Effector memory CD8-positive, alpha-beta T cell (primary cell): ENCODE data around the gene MIA2.

ENCODE experiments used
- ATAC-seq: fragments of 150-1000 bp; cut with Tn5 transposase; replicated peaks from 2 replicates; pipeline ENCODE4 v1.10.0; 2021; ENCODE audit warnings: mild to moderate bottlenecking, moderate library complexity
- DNase-seq, 3 experiments: peaks; one replicate each; pipeline ENCODE4 v3.0.0; 2021
- H3K27ac Mint-ChIP-seq, 2 donors: one replicate each; pipeline ENCODE4 v1.8.0; 2022; ENCODE audit warnings: mild to moderate bottlenecking in 2 of 2, mixed read lengths in 2 of 2, moderate library complexity in 2 of 2
- H3K27me3 Mint-ChIP-seq, 2 donors: one replicate each; pipeline ENCODE4 v1.8.0; 2022; ENCODE audit warnings: mixed read lengths in 2 of 2
- H3K36me3 Mint-ChIP-seq: one replicate; pipeline ENCODE4 v1.8.0; 2022; ENCODE audit warnings: mild to moderate bottlenecking, moderate library complexity, mixed read lengths; ENCODE audit not compliant: insufficient read depth
- H3K4me1 Mint-ChIP-seq, 2 donors: one replicate each; pipeline ENCODE4 v1.8.0; 2022; ENCODE audit warnings: low read depth in 2 of 2, mixed read lengths in 2 of 2
- H3K4me3 Mint-ChIP-seq, 2 donors: one replicate each; pipeline ENCODE4 v1.8.0; 2022; ENCODE audit warnings: mild to moderate bottlenecking in 2 of 2, mixed read lengths in 2 of 2, moderate library complexity in 2 of 2
- H3K9me3 Mint-ChIP-seq, 2 donors: one replicate each; pipeline ENCODE4 v1.8.0; 2022; ENCODE audit warnings: mixed read lengths in 2 of 2

The MIA2 gene

DNA sequence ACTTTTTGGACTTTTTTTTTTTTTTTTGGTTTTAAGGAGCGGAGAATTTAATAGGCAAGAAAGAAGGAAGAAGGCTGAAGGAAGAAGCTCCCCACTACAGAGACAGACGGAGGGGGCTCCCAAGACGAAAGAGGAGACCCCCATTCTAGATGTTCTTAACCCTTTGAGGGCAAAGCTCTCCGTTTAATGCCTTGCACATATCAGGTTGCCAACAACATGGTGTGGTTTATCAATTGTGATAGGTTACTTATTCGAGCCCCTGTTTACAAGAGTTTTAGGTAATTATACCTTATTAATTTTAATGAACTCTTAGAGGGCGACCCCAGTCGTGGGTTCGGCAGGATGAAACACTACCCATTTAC is 199.7 kb downstream of the MIA2 start:
- no peak for DNase-seq
- ATAC-seq, result no peak
- H3K27me3 Mint-ChIP-seq, result no peaks in the 10 kb centered on the region
- no peaks in the 10 kb centered on the region for H3K9me3 Mint-ChIP-seq
- peaks cover 24 to 35% of the 10 kb centered on the region in 2 donors for H3K4me1 Mint-ChIP-seq
- peak overlapping the region; percentile 100 for H3K27ac Mint-ChIP-seq
- H3K36me3 Mint-ChIP-seq, result peaks cover 31% of the 10 kb centered on the region
- H3K4me3 Mint-ChIP-seq, result peak overlapping the region; percentile 95 to 100

DNA sequence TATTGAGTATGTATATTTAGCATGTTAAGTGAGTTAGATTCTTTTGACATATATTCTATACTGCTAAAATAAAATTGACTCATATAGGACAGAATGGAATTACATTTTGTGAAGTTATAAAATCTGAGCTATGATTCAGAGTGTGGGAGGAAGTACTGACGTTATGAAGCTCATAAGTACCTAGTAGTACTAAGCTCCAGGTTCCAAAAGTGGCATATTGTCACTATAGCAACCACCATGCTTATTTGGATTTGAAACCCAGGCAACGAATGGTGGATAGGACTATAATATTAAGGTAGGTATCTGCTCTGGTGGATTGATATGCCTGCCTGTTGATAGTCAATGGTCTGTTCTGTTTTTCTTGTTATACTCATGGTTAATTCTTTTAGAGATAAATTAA is 200.7 kb downstream of the MIA2 start:
- DNase-seq (no peak), ATAC-seq (no peak)
- H3K27ac Mint-ChIP-seq, result no peak overlapping the region
- H3K4me1 Mint-ChIP-seq, result peaks cover 19 to 25% of the 10 kb centered on the region in 2 donors
- no peaks in the 10 kb centered on the region for H3K9me3 Mint-ChIP-seq
- no peaks in the 10 kb centered on the region for H3K27me3 Mint-ChIP-seq
- peaks cover 27% of the 10 kb centered on the region for H3K36me3 Mint-ChIP-seq
- H3K4me3 Mint-ChIP-seq, result no peak overlapping the region

DNA sequence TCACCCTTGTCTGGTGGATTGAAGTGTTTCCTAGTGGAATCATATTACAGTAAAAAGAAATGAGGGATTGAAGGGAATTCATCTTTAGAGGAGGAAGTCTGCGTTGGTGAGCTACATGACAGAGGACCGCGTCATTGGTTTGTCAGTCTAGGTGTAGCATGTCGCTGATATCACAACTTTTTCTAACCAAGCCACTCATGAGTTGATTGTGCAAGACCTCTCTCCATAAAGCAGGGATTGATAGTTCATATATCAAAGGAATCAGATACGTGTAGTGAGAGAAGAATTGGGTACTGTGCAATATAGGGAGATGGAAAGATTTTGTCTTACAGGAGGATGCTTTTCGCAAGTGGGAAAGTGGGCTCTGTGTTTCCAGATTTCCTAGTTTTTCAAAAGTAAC is 201.5 kb downstream of the MIA2 start:
- no peak overlapping the region for H3K4me3 Mint-ChIP-seq
- peaks cover 13 to 17% of the 10 kb centered on the region in 2 donors for H3K4me1 Mint-ChIP-seq
- H3K9me3 Mint-ChIP-seq, result no peaks in the 10 kb centered on the region
- no peaks in the 10 kb centered on the region for H3K27me3 Mint-ChIP-seq
- H3K27ac Mint-ChIP-seq, result no peak overlapping the region
- ATAC-seq (no peak), DNase-seq (no peak)
- H3K36me3 Mint-ChIP-seq, result peaks cover 27% of the 10 kb centered on the region
